GM18858 (cell line): ENCODE data around the gene KDSR.

ENCODE experiments used
- ATAC-seq: cut with Tn5 transposase; IDR thresholded peaks from one replicate; pipeline ENCODE4 v1.9.1; 2021; ENCODE audit not compliant: unreplicated experiment

KDSR gene

GRCh38 chr18:63284827-63285733 lies 81.9 kb downstream of the KDSR start:
- ATAC-seq = peak; percentile 92

DNA sequence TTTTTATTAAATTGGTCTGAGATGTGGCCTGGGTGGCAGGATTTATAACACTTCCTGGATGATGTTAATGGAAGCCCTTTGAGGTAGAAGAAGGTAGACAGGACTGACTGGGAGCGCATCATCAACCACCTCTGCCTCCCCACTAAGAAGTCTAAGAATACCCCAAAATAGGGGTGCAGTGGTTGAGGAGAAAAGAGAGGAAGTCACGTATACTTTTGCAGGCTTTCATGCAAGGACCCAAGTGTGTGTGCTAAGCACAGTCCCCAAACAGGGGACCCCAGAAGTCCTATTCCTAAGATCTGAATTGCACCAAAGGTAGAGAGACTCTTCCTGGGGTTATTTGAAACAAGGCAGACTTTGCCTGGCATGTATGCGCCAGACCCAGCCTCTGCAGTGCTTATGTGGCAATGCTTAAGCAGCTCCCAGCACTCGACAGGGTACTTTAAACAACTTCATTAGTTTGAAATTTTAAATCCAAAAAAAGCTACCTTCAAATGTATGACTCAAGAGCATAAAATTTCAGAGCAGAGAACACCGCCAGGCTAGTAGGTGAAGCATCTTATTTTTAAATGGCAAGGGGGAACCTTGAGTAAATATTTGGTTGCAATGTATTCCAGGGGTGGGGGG lies 82.7 kb downstream of the KDSR start:
- no peak for ATAC-seq

DNA sequence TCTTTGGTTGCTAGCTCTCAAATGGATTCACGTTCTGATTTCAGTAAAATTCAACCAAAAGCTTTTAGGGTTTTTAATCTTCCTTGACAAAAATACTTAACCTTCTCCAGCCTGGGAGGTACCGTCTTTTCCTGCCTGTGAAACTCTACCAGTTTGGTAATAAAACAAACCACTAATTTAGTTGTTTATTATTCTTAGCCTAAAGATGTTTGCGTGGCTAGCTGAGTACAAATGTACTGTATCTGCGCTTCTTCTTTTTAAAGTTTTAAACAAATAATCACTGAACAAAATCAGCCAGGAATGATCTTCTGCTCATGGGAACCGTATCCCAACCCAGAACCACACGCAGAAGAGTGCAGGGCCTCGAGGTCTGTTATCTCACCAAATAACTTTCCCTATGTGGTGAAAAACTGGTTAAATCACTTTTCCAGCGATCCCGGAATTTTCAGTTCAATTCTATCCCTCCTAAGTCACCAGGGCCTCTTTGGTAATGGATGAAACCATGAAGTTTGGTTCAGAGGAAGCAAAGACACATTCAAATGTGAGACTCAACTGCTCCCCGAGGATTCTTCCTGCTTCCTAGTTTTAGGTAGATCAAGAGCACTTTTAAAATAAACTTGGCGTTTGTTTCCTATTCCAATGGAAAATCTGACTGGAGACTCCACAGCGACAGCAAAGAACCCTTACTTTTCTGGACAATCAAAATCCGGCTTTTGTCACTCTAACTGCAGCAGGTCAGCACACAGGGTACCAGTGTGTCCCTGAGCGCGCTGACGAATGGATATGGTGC lies 83.5 kb downstream of the KDSR start:
- no peak for ATAC-seq

GRCh38 chr18:63282793-63283192 lies 84.2 kb downstream of the KDSR start:
- ATAC-seq = no peak
